ENCODE data around the gene ADD1. TPM values are rescaled to one million over a fixed set of nuclear protein-coding genes. Genes with fewer than 3 reads are reported as not detected.
A peak's percentile ranks its signal among the peaks of the same experiment; 100 is the strongest.

The ADD1 gene
- total and polyA plus RNA-seq, 2 donors (not counting 1 experiment from before 2014, with no cell fraction given) = 302 to 383 TPM

- no peak overlapping the region for H3K4me3 ChIP-seq (ENCODE audit: control extremely low read depth in 1 of 5, extremely low read depth in 1 of 5, insufficient read depth in 1 of 5, low read depth in 2 of 5, low read length in 4 of 5)
- H3K4me1 Mint-ChIP-seq = peaks cover 12% of the 10 kb centered on the region
- ATAC-seq (ENCODE audit: low read depth) (peak; percentile 72), DNase-seq (peak; percentile 75)
- peaks cover 52% of the 10 kb centered on the region for H4K20me1 ChIP-seq (ENCODE audit: control insufficient read depth, insufficient read depth, low read length, poor library complexity, severe bottlenecking)
- no peaks in the 10 kb centered on the region for H3K4me1 ChIP-seq (ENCODE audit: control insufficient read depth in 2 of 2, insufficient read depth in 2 of 2, low read length in 2 of 2)
- peak overlapping the region; percentile 63 for H3K27ac Mint-ChIP-seq
- no peaks in the 10 kb centered on the region for H3K27me3 ChIP-seq (replicated peaks in 1 of 4; ENCODE audit: control extremely low read depth in 1 of 4, control insufficient read depth in 3 of 4, insufficient read depth in 4 of 4, low read length in 3 of 4)
- intact Hi-C loops (cut with micrococcal nuclease) = no loop called here
- H3K9me3 Mint-ChIP-seq (ENCODE audit: insufficient read depth) = no peaks in the 10 kb centered on the region
- H3K79me2 ChIP-seq (ENCODE audit: control insufficient read depth, insufficient read depth, low read length) = peaks cover 21% of the 10 kb centered on the region
- ChIA-PET CTCF (interaction anchor here (0.9 to 2.2 kb wide), 8 partner anchors 9 to 263 kb away, joined by 3 to 11 read pairs (median 5); partner anchors contain the start of genes GRK4 and NOP14), POLR2A (interaction anchor here (1.0 to 1.2 kb wide), 2 partner anchors 8 to 19 kb away, joined by 3 to 4 read pairs; no protein-coding TSS in a partner anchor)
- no peaks in the 10 kb centered on the region for H3K27me3 Mint-ChIP-seq
- WGBS (ENCODE audit: insufficient coverage) = 69% methylated on average over 10 of the region's 33 CpGs
- no peak overlapping the region for H3K9ac ChIP-seq (ENCODE audit: low read length)
- peaks cover 2 to 81% of the 10 kb centered on the region in 2 experiments for H3K36me3 ChIP-seq (replicated peaks in 1 of 2; ENCODE audit: control extremely low read depth in 1 of 2, control insufficient read depth in 1 of 2, extremely low read depth in 1 of 2, insufficient read depth in 2 of 2, low read length in 1 of 2)
- H3K4me2 ChIP-seq (replicated peaks; ENCODE audit: low read depth, low read length, poor library complexity, severe bottlenecking) = no peak overlapping the region
- no peak overlapping the region for H3K4me3 Mint-ChIP-seq
- H3K27ac ChIP-seq (ENCODE audit: low read length in 2 of 2) = peak overlapping the region; percentile 23 to 37
- H3K9me3 ChIP-seq (ENCODE audit: control extremely low read depth in 1 of 3, control insufficient read depth in 2 of 3, insufficient read depth in 1 of 3, low read length in 2 of 3) = peaks cover 0 to 6% (median 0%) of the 10 kb centered on the region in 3 donors
- no peak overlapping the region for H2AFZ ChIP-seq (ENCODE audit: insufficient read depth, low read depth, low read length, poor library complexity, severe bottlenecking)
- TF ChIP-seq CTCF (IDR thresholded peaks at IDR 0.05) = peak; percentile 56
- no peak for TF ChIP-seq EZH2 (IDR thresholded peaks at IDR 0.05; ENCODE audit: borderline replicate concordance, insufficient read depth, low read depth, low read length, poor library complexity, severe bottlenecking)
These were observed 110.9 kb downstream of the ADD1 start for GRCh38 chr4:2954358-2955185.
